Spleen (tissue), 11 donors: ENCODE measurements around the gene ATG9A. TPM values are rescaled to one million over a fixed set of nuclear protein-coding genes. Genes with fewer than 3 reads are reported as not detected.

ENCODE experiments used
- DNase-seq: peaks from one replicate; pipeline ENCODE4 v3.0.0-alpha.2; 2020
- H3K27ac ChIP-seq, 8 donors: fragments of 200-600 bp; sonication (generic) in 7 of 8; 1 replicate in 4 of 8; 2 replicates in 4 of 8; pipeline versions ENCODE4 v1.5.0 to v1.8.0; 2016 to 2021; ENCODE audit warnings: inconsistent platforms in 4 of 8, mild to moderate bottlenecking in 4 of 8, moderate library complexity in 1 of 8
- H3K27me3 ChIP-seq, 7 donors: fragments of 200-600 bp; sonication (generic) in 6 of 7; replicated peaks in 1 of 7; 1 replicate in 4 of 7; 2 replicates in 3 of 7; pipeline versions ENCODE4 v1.5.0 to v1.8.0; 2016 to 2021; ENCODE audit warnings: inconsistent platforms in 3 of 7, mild to moderate bottlenecking in 1 of 7
- H3K36me3 ChIP-seq, 6 donors: fragments of 200-600 bp; sonication (generic) in 5 of 6; 1 replicate in 4 of 6; 2 replicates in 2 of 6; pipeline versions ENCODE4 v1.5.0 to v1.8.0; 2016 to 2021; ENCODE audit warnings: inconsistent platforms in 2 of 6
- H3K4me1 ChIP-seq, 6 donors: fragments of 200-600 bp; sonication (generic) in 5 of 6; 1 replicate in 3 of 6; 2 replicates in 3 of 6; pipeline versions ENCODE4 v1.5.0 to v1.8.0; 2016 to 2021; ENCODE audit warnings: inconsistent platforms in 3 of 6
- H3K4me3 ChIP-seq, 8 donors: fragments of 200-600 bp; sonication (generic) in 7 of 8; 1 replicate in 4 of 8; 2 replicates in 4 of 8; pipeline versions ENCODE4 v1.5.0 to v1.8.0; 2016 to 2021; ENCODE audit warnings: inconsistent platforms in 4 of 8, mild to moderate bottlenecking in 4 of 8, moderate library complexity in 2 of 8
- H3K9me3 ChIP-seq, 8 donors: fragments of 200-600 bp; sonication (generic) in 7 of 8; 1 replicate in 4 of 8; 2 replicates in 4 of 8; pipeline versions ENCODE4 v1.5.0 to v1.8.0; 2016 to 2021; ENCODE audit warnings: inconsistent platforms in 4 of 8
- CTCF ChIP-seq, 11 experiments: fragments of 200-600 bp in 7 of 11; fragments of 450-650 bp in 4 of 11; sonication (generic) in 4 of 11; IDR thresholded peaks in 8 of 11; conservative IDR thresholded peaks in 3 of 11; 1 replicate in 7 of 11; 2 replicates in 4 of 11; pipeline versions ENCODE4 v1.4.0 to v1.8.0; 2016 to 2021; ENCODE audit warnings: antibody characterized with exemption in 11 of 11, inconsistent platforms in 4 of 11, mild to moderate bottlenecking in 1 of 11
- POLR2A ChIP-seq, 3 donors: fragments of 450-650 bp; IDR thresholded peaks; one replicate each; pipeline ENCODE4 v1.5.1; 2017; ENCODE audit warnings: antibody characterized with exemption in 3 of 3, mild to moderate bottlenecking in 1 of 3
- POLR2AphosphoS5 ChIP-seq, 3 donors: sonication (generic); formaldehyde crosslinking; IDR thresholded peaks; one replicate each; pipeline ENCODE4 v1.5.1; 2017; ENCODE audit warnings: antibody characterized with exemption in 3 of 3
- WGBS, 5 donors: extraction: QIAGEN DNeasy Blood & Tissue Kit in 3 of 5; methylation state at CpG; one replicate each; pipeline versions ENCODE4 v1.1.5 to v1.1.7; 2013 to 2018; 5-methylcytosine and 5-hydroxymethylcytosine counted together
- intact Hi-C: fragments of 100-400 bp; cut with DNase I; formaldehyde crosslinking; loops from one replicate; pipeline ENCODE4 v1.15.0; 2023; ENCODE audit warnings: low total_unique reads
- polyA plus RNA-seq, 3 donors: library from polyadenylated mRNA; stranded (reverse); fragments of 200-250 nt; gene quantifications; one replicate each; pipeline ENCODE4 v1.2.1, GENCODE V29; 2013
- total RNA-seq, 7 donors: library from RNA; depleted of rRNA in 3 of 7; stranded (reverse); fragments of >200 nt in 3 of 7; fragmentation: NEBNext Ultra II Directional in 4 of 7; extraction: Animal tissue kit (Norgen Biotek cat#: 25700) in 4 of 7; gene quantifications; one replicate each; pipeline versions ENCODE4 v1.1.0 to v1.2.1, GENCODE V29; 2016 to 2021
- donor health status: healthy with polysubstance abuse.
- donor health status: DM: no; HTN: no; CAD: no; lungs with moderate emphysema.
- donor health status: DM: no; HTN: no; CAD: no.
- donor health status: Bipolar disorder and iron deficiency.
- donor health status: healthy.
- donor health status: DM: no; HTN: no; CAD: no.
- donor health status: DM: yes; HTN: yes; CAD: no.

The ATG9A gene
- total and polyA plus RNA-seq, 10 donors = 9.4 to 68.2 (median 44.8) TPM

- H3K4me1 ChIP-seq = peaks cover 26 to 62% (median 41%) of the 10 kb centered on the region in 6 donors
- peak overlapping the region in 6 of 8 donors; percentile 18 to 78 (median 28) for H3K4me3 ChIP-seq
- H3K27me3 ChIP-seq = no peaks in the 10 kb centered on the region
- peaks cover 0 to 27% (median 19%) of the 10 kb centered on the region in 6 donors for H3K36me3 ChIP-seq
- no peaks in the 10 kb centered on the region for H3K9me3 ChIP-seq
- DNase-seq = peak; percentile 94
- peak in 1 of 3 donors; percentile 14 for TF ChIP-seq POLR2A (IDR thresholded peaks at IDR 0.05)
- peak; percentile 31 to 65 (median 55) for TF ChIP-seq POLR2AphosphoS5 (IDR thresholded peaks at IDR 0.05)
- TF ChIP-seq CTCF (IDR thresholded peaks at IDR 0.05 in 8 of 11, conservative IDR thresholded peaks at IDR 0.05 in 3 of 11) = peak; percentile 91 to 99 (median 98)
- intact Hi-C loops = loop anchor here (5.0 kb wide), 1 partner anchor 51 kb away; the partner anchor contains the start of genes ANKZF1 and ATG9A
- peak overlapping the region; percentile 94 to 99 (median 98) for H3K27ac ChIP-seq
- WGBS, 5 donors = 20 to 23% (median 22%) methylated on average over 23 to 25 of the region's 25 CpGs
These were observed 48.5 kb upstream of the ATG9A start for GRCh38 chr2:219277703-219278654.

GRCh38 chr2:219274361-219274921 is 45.0 kb upstream of the ATG9A start:
- H3K4me1 ChIP-seq = peaks cover 14 to 37% (median 30%) of the 10 kb centered on the region in 6 donors
- H3K27ac ChIP-seq = no peak overlapping the region
- H3K36me3 ChIP-seq = no peaks in the 10 kb centered on the region
- H3K27me3 ChIP-seq = no peaks in the 10 kb centered on the region
- no peaks in the 10 kb centered on the region for H3K9me3 ChIP-seq
- no peak for TF ChIP-seq POLR2AphosphoS5 (IDR thresholded peaks at IDR 0.05)
- TF ChIP-seq CTCF (IDR thresholded peaks at IDR 0.05 in 8 of 11, conservative IDR thresholded peaks at IDR 0.05 in 3 of 11) = no peak
- no peak for TF ChIP-seq POLR2A (IDR thresholded peaks at IDR 0.05)
- WGBS, 5 donors = 66 to 84% (median 72%) methylated on average over 3 to 6 of the region's 6 CpGs
- no peak overlapping the region for H3K4me3 ChIP-seq
- DNase-seq = peak; percentile 68
- intact Hi-C loops = no loop called here

- Histone ChIP-seq H3K9me3 (no peaks in the 10 kb centered on the region), H3K27ac (no peak overlapping the region), H3K36me3 (no peaks in the 10 kb centered on the region), H3K4me3 (no peak overlapping the region), H3K4me1 (peaks cover 14 to 37% (median 31%) of the 10 kb centered on the region in 6 donors), H3K27me3 (no peaks in the 10 kb centered on the region)
- intact Hi-C loops = no loop called here
- no peak for DNase-seq
- 86 to 100% (median 92%) methylated on average over 1 to 3 of the region's 3 CpGs for WGBS, 5 donors
- TF ChIP-seq POLR2AphosphoS5 (IDR thresholded peaks at IDR 0.05) (no peak), CTCF (IDR thresholded peaks at IDR 0.05 in 8 of 11, conservative IDR thresholded peaks at IDR 0.05 in 3 of 11) (no peak), POLR2A (IDR thresholded peaks at IDR 0.05) (no peak)
These were observed 44.5 kb upstream of the ATG9A start for GRCh38 chr2:219273937-219274336.

- WGBS, 5 donors = 65 to 81% (median 73%) methylated on average over 2 of the region's 2 CpGs
- Histone ChIP-seq H3K4me3 (no peak overlapping the region), H3K36me3 (no peaks in the 10 kb centered on the region), H3K27ac (no peak overlapping the region), H3K9me3 (no peaks in the 10 kb centered on the region), H3K4me1 (peaks cover 6 to 32% (median 22%) of the 10 kb centered on the region in 6 donors), H3K27me3 (no peaks in the 10 kb centered on the region)
- intact Hi-C loops = no loop called here
- no peak for TF ChIP-seq CTCF (IDR thresholded peaks at IDR 0.05 in 8 of 11, conservative IDR thresholded peaks at IDR 0.05 in 3 of 11)
- TF ChIP-seq POLR2AphosphoS5 (IDR thresholded peaks at IDR 0.05) = no peak
- TF ChIP-seq POLR2A (IDR thresholded peaks at IDR 0.05) = no peak
- no peak for DNase-seq
These were observed 43.6 kb upstream of the ATG9A start for GRCh38 chr2:219272995-219273394.
